ENCODE results near the gene PRKAG2.
"Not testable (repeated sequence)": the region's sequence is repeated elsewhere in the genome, so short reads cannot be mapped to it uniquely, and the experiment has no call there.

PRKAG2 gene

GRCh38 chr7:151884312-151885201 is 7.6 kb upstream of the PRKAG2 start:
- TF ChIP-seq CTCF (IDR thresholded peaks at IDR 0.05; ENCODE audit: insufficient read depth, low read depth, low read length, missing control alignments), result no peak
- DNase-seq (ENCODE audit: low read depth), result no peak
- no peak overlapping the region for H3K4me3 ChIP-seq (ENCODE audit: low read length)

- no peak overlapping the region for H3K4me3 ChIP-seq (ENCODE audit: low read length)
- DNase-seq (ENCODE audit: low read depth), result no peak
- TF ChIP-seq CTCF (IDR thresholded peaks at IDR 0.05; ENCODE audit: insufficient read depth, low read depth, low read length, missing control alignments), result no peak
Measured at GRCh38 chr7:151883857-151884256, 6.9 kb upstream of the PRKAG2 start.

- TF ChIP-seq CTCF (IDR thresholded peaks at IDR 0.05; ENCODE audit: insufficient read depth, low read depth, low read length, missing control alignments), result no peak
- DNase-seq (ENCODE audit: low read depth), result no peak
- H3K4me3 ChIP-seq (ENCODE audit: low read length), result no peak overlapping the region
Measured at GRCh38 chr7:151882734-151883133, 5.8 kb upstream of the PRKAG2 start.

GRCh38 chr7:151880688-151881087 is 3.8 kb upstream of the PRKAG2 start:
- DNase-seq (ENCODE audit: low read depth), result no peak
- H3K4me3 ChIP-seq (ENCODE audit: low read length), result no peak overlapping the region
- no peak for TF ChIP-seq CTCF (IDR thresholded peaks at IDR 0.05; ENCODE audit: insufficient read depth, low read depth, low read length, missing control alignments)

GRCh38 chr7:151877911-151878835 is 1.3 kb upstream of the PRKAG2 start:
- no peak overlapping the region for H3K4me3 ChIP-seq (ENCODE audit: low read length)
- no peak for DNase-seq (ENCODE audit: low read depth)
- TF ChIP-seq CTCF (IDR thresholded peaks at IDR 0.05; ENCODE audit: insufficient read depth, low read depth, low read length, missing control alignments), result no peak

GRCh38 chr7:151875942-151876898 is 695 bp downstream of the PRKAG2 start:
- DNase-seq (ENCODE audit: low read depth), result peak; percentile 24
- peak overlapping the region; percentile 55 for H3K4me3 ChIP-seq (ENCODE audit: low read length)
- TF ChIP-seq CTCF (IDR thresholded peaks at IDR 0.05; ENCODE audit: insufficient read depth, low read depth, low read length, missing control alignments), result no peak

GRCh38 chr7:151874479-151874878 is 2.4 kb downstream of the PRKAG2 start:
- not testable (repeated sequence) for H3K4me3 ChIP-seq (ENCODE audit: low read length)

More at GRCh38 chr7:151874479-151874878, 2.4 kb downstream of the PRKAG2 start:
- DNase-seq (ENCODE audit: low read depth), result not testable (repeated sequence)
